GM12878 (cell line): ENCODE data around the gene POLRMT. TPM values are rescaled to one million over a fixed set of nuclear protein-coding genes. Genes with fewer than 3 reads are reported as not detected.

Experiments used
- ATAC-seq: fragments of 200-7000 bp; cut with Tn5 transposase; 3 replicates; pipeline ENCODE4 v1.9.1; 2020; ENCODE audit warnings: mild to moderate bottlenecking, moderate library complexity
- BruUV-seq: library from RNA; stranded (reverse); fragments of 400-500 nt; replicated peaks from 2 replicates; lab custom pipeline; 2021; lab: Mats Ljungman, UMichigan
- CTCF ChIA-PET: fragments of 300-600 bp; sonication (Branson Sonifier 250); formaldehyde crosslinking; extraction: SDS; loops from one replicate; lab custom pipeline; 2021; ENCODE audit warnings: inconsistent platforms; lab: Yijun Ruan, JAX
- POLR2A ChIA-PET: fragments of 350-600 bp; formaldehyde crosslinking; extraction: SDS; loops from one replicate; lab custom pipeline; 2021; ENCODE audit warnings: inconsistent platforms; lab: Charles Lee
- RAD21 ChIA-PET: fragments of 300-600 bp; sonication (Branson Sonifier 250); formaldehyde crosslinking; loops from one replicate; lab custom pipeline; 2023; ENCODE audit warnings: antibody characterized with exemption; ENCODE audit not compliant: unreplicated experiment; lab: Charles Lee
- SMC1A ChIA-PET: fragments of 300-600 bp; sonication (Branson Sonifier 250); formaldehyde crosslinking; loops from one replicate; lab custom pipeline; 2023; ENCODE audit not compliant: unreplicated experiment, uncharacterized antibody; lab: Charles Lee
- DNase-seq: peaks from one replicate; pipeline ENCODE4 v3.0.0-alpha.2; 2011; ENCODE audit warnings: low read depth, low spot score
- FAIRE-seq: peaks from 3 replicates; lab custom pipeline; 2011; peaks lifted over from hg19 to GRCh38; lab: Jason Lieb, UNC
- H2AFZ ChIP-seq: 2 replicates; pipeline ENCODE4 v1.6.0; 2011; ENCODE audit warnings: low read depth, low read length, control low read depth; ENCODE audit not compliant: control insufficient read depth
- H3K27ac ChIP-seq: 2 replicates; pipeline ENCODE4 v1.5.1; 2011; ENCODE audit warnings: control low read depth; ENCODE audit not compliant: control insufficient read depth, insufficient read depth
- H3K27me3 ChIP-seq, 2 experiments: replicated peaks in 1 of 2; 2 replicates each; pipeline versions ENCODE4 v1.6.0 to v1.6.1; 2011; ENCODE audit warnings: low read length in 1 of 2; ENCODE audit not compliant: control insufficient read depth in 2 of 2, insufficient read depth in 2 of 2
- H3K36me3 ChIP-seq, 2 experiments: 2 replicates each; pipeline ENCODE4 v1.5.1; 2011; ENCODE audit warnings: low read length in 1 of 2; ENCODE audit not compliant: control insufficient read depth in 2 of 2, insufficient read depth in 2 of 2
- H3K4me1 ChIP-seq: 2 replicates; pipeline ENCODE4 v1.6.1; 2011; ENCODE audit warnings: mild to moderate bottlenecking, low read length, moderate library complexity, mixed read lengths; ENCODE audit not compliant: control insufficient read depth, insufficient read depth
- H3K4me2 ChIP-seq: 2 replicates; pipeline ENCODE4 v1.6.0; 2011; ENCODE audit warnings: control low read depth; ENCODE audit not compliant: control insufficient read depth, insufficient read depth
- H3K4me3 ChIP-seq: fragments of 200-600 bp; sonication (generic); 2 replicates; pipeline ENCODE4 v1.5.1; 2016
- H3K79me2 ChIP-seq: 2 replicates; pipeline ENCODE4 v1.6.0; 2011; ENCODE audit warnings: low read length; ENCODE audit not compliant: control insufficient read depth, insufficient read depth
- H3K9ac ChIP-seq: 2 replicates; pipeline ENCODE4 v1.8.0; 2011; ENCODE audit warnings: low read length, control low read depth, mixed read lengths; ENCODE audit not compliant: control insufficient read depth, insufficient read depth
- H3K9me3 ChIP-seq: replicated peaks from 3 replicates; pipeline ENCODE4 v1.5.1; 2011; ENCODE audit warnings: mild to moderate bottlenecking, low read length; ENCODE audit not compliant: control insufficient read depth, insufficient read depth
- H4K20me1 ChIP-seq: 2 replicates; pipeline ENCODE4 v1.6.0; 2011; ENCODE audit not compliant: control insufficient read depth, insufficient read depth
- ASH2L ChIP-seq: fragments of 300-600, 200-600 bp; sonication (generic); IDR thresholded peaks from 2 replicates; pipeline ENCODE4 v1.6.1; 2017; ENCODE audit warnings: low read depth, mild to moderate bottlenecking, borderline replicate concordance
- BHLHE40 ChIP-seq, 2 experiments: fragments of 450-650 bp in 1 of 2; IDR thresholded peaks; 2 replicates each; pipeline ENCODE4 v1.6.1; 2011 to 2017; ENCODE audit warnings: low read depth in 2 of 2, borderline replicate concordance in 1 of 2, improper control_type of control experiment in 1 of 2, low read length in 1 of 2, mild to moderate bottlenecking in 1 of 2
- CHD2 ChIP-seq: IDR thresholded peaks from 2 replicates; pipeline ENCODE4 v1.6.1; 2011; ENCODE audit warnings: low read depth, low read length, improper control_type of control experiment, borderline replicate concordance
- EP300 ChIP-seq, 2 experiments: fragments of 150-350 bp in 1 of 2; IDR thresholded peaks; 2 replicates each; pipeline ENCODE4 v1.6.1; 2011 to 2012; ENCODE audit warnings: low read depth in 2 of 2, low read length in 2 of 2, borderline replicate concordance in 1 of 2, improper control_type of control experiment in 1 of 2, inconsistent platforms in 1 of 2; ENCODE audit not compliant: control insufficient read depth in 1 of 2
- GABPA ChIP-seq: IDR thresholded peaks from 2 replicates; pipeline ENCODE4 v1.6.1; 2014; ENCODE audit warnings: antibody characterized with exemption, low read depth, mild to moderate bottlenecking, inconsistent platforms
- GATAD2B ChIP-seq: fragments of 450-650 bp; conservative IDR thresholded peaks from 2 replicates; pipeline ENCODE4 v1.6.1; 2017; ENCODE audit warnings: low read depth, mild to moderate bottlenecking, moderate library complexity
- MXI1 ChIP-seq: fragments of 150-350 bp; IDR thresholded peaks from 2 replicates; pipeline ENCODE4 v1.6.1; 2011; ENCODE audit warnings: low read depth, mild to moderate bottlenecking, inconsistent platforms, low read length, improper control_type of control experiment
- NFXL1 ChIP-seq: fragments of 450-650 bp; IDR thresholded peaks from 2 replicates; pipeline ENCODE4 v1.6.1; 2017; ENCODE audit warnings: antibody characterized with exemption, mild to moderate bottlenecking, borderline replicate concordance
- SMC3 ChIP-seq: IDR thresholded peaks from 2 replicates; pipeline ENCODE4 v1.6.1; 2011; ENCODE audit warnings: low read length, improper control_type of control experiment, borderline replicate concordance
- TCF12 ChIP-seq: IDR thresholded peaks from 2 replicates; pipeline ENCODE4 v1.6.1; 2011; ENCODE audit warnings: low read depth, mild to moderate bottlenecking, low read length
- YBX1 ChIP-seq: fragments of 450-650 bp; IDR thresholded peaks from 2 replicates; pipeline ENCODE4 v1.6.1; 2016; ENCODE audit warnings: antibody characterized with exemption
- ZBTB33 ChIP-seq: fragments of 450-650 bp; IDR thresholded peaks from 2 replicates; pipeline ENCODE4 v1.6.1; 2017; ENCODE audit warnings: mild to moderate bottlenecking
- ZNF274 ChIP-seq: IDR thresholded peaks from one replicate; pipeline ENCODE4 v1.8.0; 2011; ENCODE audit not compliant: insufficient read length, insufficient read depth
- ZSCAN29 ChIP-seq: fragments of 450-650 bp; IDR thresholded peaks from 2 replicates; pipeline ENCODE4 v1.6.1; 2017; ENCODE audit warnings: mild to moderate bottlenecking, moderate library complexity
- WGBS: methylation state at CpG from one replicate; pipeline ENCODE4 v1.1.6; 2016; ENCODE audit warnings: low lambda C conversion rate; ENCODE audit not compliant: insufficient replicate concordance, insufficient coverage; ENCODE audit errors: missing lambda C conversion rate; 5-methylcytosine and 5-hydroxymethylcytosine counted together
- in situ Hi-C: fragments of 300-500 bp; cut with MboI; formaldehyde crosslinking; loops from 9 replicates; pipeline ENCODE4 v1.14.3; 2018; ENCODE audit warnings: mixed read lengths
- intact Hi-C: fragments of 100-400 bp; cut with micrococcal nuclease; formaldehyde crosslinking; loops from one replicate; pipeline ENCODE4 v1.14.2; 2022; ENCODE audit not compliant: unreplicated experiment
- polyA plus RNA-seq, 11 experiments: library from polyadenylated mRNA; depleted of rRNA in 4 of 11; unstranded in 6 of 11; stranded (reverse) in 5 of 11; fragments of >200 nt; fragmentation: Nextera tagmentation in 4 of 11; fragmentation: Illumina TruSeq in 1 of 11; extraction: Ambion mirVana in 4 of 11; extraction: Trizol in 1 of 11; gene quantifications; 1 replicate in 1 of 11; 2 replicates in 10 of 11; pipeline versions ENCODE4 v1.2.1 to v1.2.3, GENCODE V29; 2011 to 2016; ENCODE audit warnings: inconsistent platforms in 2 of 11, missing spikeins in 2 of 11, low read depth in 1 of 11
- total RNA-seq, 4 experiments: library from RNA; depleted of rRNA in 3 of 4; stranded (reverse); fragments of >200 nt in 3 of 4; fragmentation: Illumina TruSeq in 1 of 4; extraction: Trizol in 1 of 4; gene quantifications; 2 replicates each; pipeline versions ENCODE4 v1.2.1 to v1.2.3, GENCODE V29; 2013 to 2021
- TF ChIP-seq, protein P1 (sequence below): fragments of 450-650 bp; IDR thresholded peaks from 2 replicates; pipeline ENCODE4 v1.6.1; 2018; ENCODE audit warnings: borderline replicate concordance, mild to moderate bottlenecking; ENCODE audit not compliant: partially characterized antibody
- TF ChIP-seq, protein P2 (sequence below): fragments of 450-650 bp; IDR thresholded peaks from 2 replicates; pipeline ENCODE4 v1.6.1; 2018; ENCODE audit warnings: mild to moderate bottlenecking, low read depth, moderate library complexity; ENCODE audit not compliant: partially characterized antibody

The POLRMT gene
- total and polyA plus RNA-seq, 10 of the 15 experiments (the other 5 are each of a cell fraction or from before 2014, with no cell fraction given): 9.9 to 57.6 (median 34.6) TPM

- peaks cover 4 to 9% of the 10 kb centered on the region in 2 experiments for H3K27me3 ChIP-seq
- 35% methylated on average over 10 of the region's 10 CpGs for WGBS
- SMC1A ChIA-PET: interaction anchor here (1.1 kb wide), 1 partner anchor 12 kb away, joined by 3 read pairs; no protein-coding TSS in a partner anchor
- TF ChIP-seq CHD2 (no peak), TCF12 (no peak), BHLHE40 (IDR thresholded peaks at IDR 0.05; ENCODE audit: borderline replicate concordance in 1 of 2, low read depth in 2 of 2, low read length in 1 of 2) (no peak), ZNF274 (no peak), GABPA (no peak), EP300 (IDR thresholded peaks at IDR 0.05; ENCODE audit: borderline replicate concordance in 1 of 2, control insufficient read depth in 1 of 2, low read depth in 2 of 2, low read length in 2 of 2) (no peak), GATAD2B (no peak), NFXL1 (no peak), YBX1 (no peak), MXI1 (no peak), ZBTB33 (no peak), SMC3 (no peak), ASH2L (no peak), ZSCAN29 (no peak)
- TF ChIP-seq, protein P1, sequence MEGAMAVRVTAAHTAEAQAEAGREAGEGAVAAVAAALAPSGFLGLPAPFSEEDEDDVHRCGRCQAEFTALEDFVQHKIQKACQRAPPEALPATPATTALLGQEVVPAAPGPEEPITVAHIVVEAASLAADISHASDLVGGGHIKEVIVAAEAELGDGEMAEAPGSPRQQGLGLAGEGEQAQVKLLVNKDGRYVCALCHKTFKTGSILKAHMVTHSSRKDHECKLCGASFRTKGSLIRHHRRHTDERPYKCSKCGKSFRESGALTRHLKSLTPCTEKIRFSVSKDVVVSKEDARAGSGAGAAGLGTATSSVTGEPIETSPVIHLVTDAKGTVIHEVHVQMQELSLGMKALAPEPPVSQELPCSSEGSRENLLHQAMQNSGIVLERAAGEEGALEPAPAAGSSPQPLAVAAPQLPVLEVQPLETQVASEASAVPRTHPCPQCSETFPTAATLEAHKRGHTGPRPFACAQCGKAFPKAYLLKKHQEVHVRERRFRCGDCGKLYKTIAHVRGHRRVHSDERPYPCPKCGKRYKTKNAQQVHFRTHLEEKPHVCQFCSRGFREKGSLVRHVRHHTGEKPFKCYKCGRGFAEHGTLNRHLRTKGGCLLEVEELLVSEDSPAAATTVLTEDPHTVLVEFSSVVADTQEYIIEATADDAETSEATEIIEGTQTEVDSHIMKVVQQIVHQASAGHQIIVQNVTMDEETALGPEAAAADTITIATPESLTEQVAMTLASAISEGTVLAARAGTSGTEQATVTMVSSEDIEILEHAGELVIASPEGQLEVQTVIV: no peak
- TF ChIP-seq, protein P2, sequence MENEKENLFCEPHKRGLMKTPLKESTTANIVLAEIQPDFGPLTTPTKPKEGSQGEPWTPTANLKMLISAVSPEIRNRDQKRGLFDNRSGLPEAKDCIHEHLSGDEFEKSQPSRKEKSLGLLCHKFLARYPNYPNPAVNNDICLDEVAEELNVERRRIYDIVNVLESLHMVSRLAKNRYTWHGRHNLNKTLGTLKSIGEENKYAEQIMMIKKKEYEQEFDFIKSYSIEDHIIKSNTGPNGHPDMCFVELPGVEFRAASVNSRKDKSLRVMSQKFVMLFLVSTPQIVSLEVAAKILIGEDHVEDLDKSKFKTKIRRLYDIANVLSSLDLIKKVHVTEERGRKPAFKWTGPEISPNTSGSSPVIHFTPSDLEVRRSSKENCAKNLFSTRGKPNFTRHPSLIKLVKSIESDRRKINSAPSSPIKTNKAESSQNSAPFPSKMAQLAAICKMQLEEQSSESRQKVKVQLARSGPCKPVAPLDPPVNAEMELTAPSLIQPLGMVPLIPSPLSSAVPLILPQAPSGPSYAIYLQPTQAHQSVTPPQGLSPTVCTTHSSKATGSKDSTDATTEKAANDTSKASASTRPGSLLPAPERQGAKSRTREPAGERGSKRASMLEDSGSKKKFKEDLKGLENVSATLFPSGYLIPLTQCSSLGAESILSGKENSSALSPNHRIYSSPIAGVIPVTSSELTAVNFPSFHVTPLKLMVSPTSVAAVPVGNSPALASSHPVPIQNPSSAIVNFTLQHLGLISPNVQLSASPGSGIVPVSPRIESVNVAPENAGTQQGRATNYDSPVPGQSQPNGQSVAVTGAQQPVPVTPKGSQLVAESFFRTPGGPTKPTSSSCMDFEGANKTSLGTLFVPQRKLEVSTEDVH: no peak
Observed at GRCh38 chr19:585551-586110, 47.7 kb downstream of the POLRMT start.

More at GRCh38 chr19:585551-586110, 47.7 kb downstream of the POLRMT start:
- no peak overlapping the region for H3K27ac ChIP-seq
- CTCF ChIA-PET: interaction anchor here (0.6 to 2.2 kb wide), 4 partner anchors 9 to 53 kb away, joined by 3 to 8 read pairs (median 3); no protein-coding TSS in a partner anchor
- no peak for FAIRE-seq
- H3K9me3 ChIP-seq: no peaks in the 10 kb centered on the region
- H3K36me3 ChIP-seq: peaks cover 0 to 19% of the 10 kb centered on the region in 2 experiments; a peak in 2 of 4 replicates
- no peaks in the 10 kb centered on the region for H4K20me1 ChIP-seq
- no peaks in the 10 kb centered on the region for H3K79me2 ChIP-seq
- H2AFZ ChIP-seq: no peak overlapping the region
- in situ Hi-C loops (loop anchor here (5.0 kb wide), 1 partner anchor 147 kb away; no protein-coding TSS in a partner anchor), intact Hi-C loops (loop anchor here (5.0 kb wide), 1 partner anchor 147 kb away; no protein-coding TSS in a partner anchor)
- H3K4me3 ChIP-seq: no peak overlapping the region
- BruUV-seq: no TSS peak
- ATAC-seq: no peak
- no peak for DNase-seq
- no peak overlapping the region for H3K4me2 ChIP-seq
- POLR2A ChIA-PET: no interaction called here
- no peak overlapping the region for H3K9ac ChIP-seq
- RAD21 ChIA-PET: interaction anchor here (1.8 to 2.8 kb wide), 2 partner anchors 11 to 149 kb away, joined by 7 to 11 read pairs; no protein-coding TSS in a partner anchor
- no peaks in the 10 kb centered on the region for H3K4me1 ChIP-seq
